Large intestine (tissue), 3 donors: ENCODE measurements around the gene LRRC8E. TPM values are rescaled to one million over a fixed set of nuclear protein-coding genes. Genes with fewer than 3 reads are reported as not detected.
A peak's percentile ranks its signal among the peaks of the same experiment; 100 is the strongest.

ENCODE experiments used
- DNase-seq, 2 donors: peaks; one replicate each; pipeline versions ENCODE4 v3.0.0 to v3.0.0-alpha.2; 2013
- H3K27ac ChIP-seq: one replicate; pipeline ENCODE4 v1.5.1; 2013; ENCODE audit warnings: low read length
- H3K27me3 ChIP-seq: 2 replicates; pipeline ENCODE4 v1.6.1; 2013; ENCODE audit warnings: low read length; ENCODE audit not compliant: control insufficient read depth, insufficient read depth
- H3K36me3 ChIP-seq: 2 replicates; pipeline ENCODE4 v1.6.1; 2013; ENCODE audit warnings: low read length; ENCODE audit not compliant: control insufficient read depth, insufficient read depth
- H3K4me1 ChIP-seq: one replicate; pipeline ENCODE4 v1.6.1; 2013; ENCODE audit warnings: low read length; ENCODE audit not compliant: control insufficient read depth, insufficient read depth
- H3K4me3 ChIP-seq: one replicate; pipeline ENCODE4 v1.5.1; 2013; ENCODE audit warnings: low read length
- H3K9me3 ChIP-seq: one replicate; pipeline ENCODE4 v1.6.1; 2013; ENCODE audit warnings: mild to moderate bottlenecking, low read depth, low read length, moderate library complexity; ENCODE audit not compliant: control insufficient read depth
- WGBS: methylation state at CpG from one replicate; pipeline ENCODE4 v1.1.5; 2013; ENCODE audit warnings: low lambda C conversion rate; ENCODE audit not compliant: insufficient coverage; 5-methylcytosine and 5-hydroxymethylcytosine counted together
- polyA plus RNA-seq: library from polyadenylated mRNA; unstranded; fragments of 120-200 nt; gene quantifications from one replicate; pipeline ENCODE4 v1.2.1, GENCODE V29; 2013

LRRC8E gene
- polyA plus RNA-seq, 1 donor, result 0.31 TPM

GRCh38 chr19:7910321-7911161 is 22.2 kb downstream of the LRRC8E start:
- Histone ChIP-seq H3K27me3 (peaks cover 13% of the 10 kb centered on the region), H3K9me3 (peaks cover 7% of the 10 kb centered on the region), H3K4me3 (no peak overlapping the region), H3K36me3 (peaks cover 51% of the 10 kb centered on the region), H3K4me1 (peaks cover under 1% of the 10 kb centered on the region), H3K27ac (no peak overlapping the region)
- WGBS, result no CpG with 5 or more reads among the region's 54 CpGs
- DNase-seq, result no peak

DNA sequence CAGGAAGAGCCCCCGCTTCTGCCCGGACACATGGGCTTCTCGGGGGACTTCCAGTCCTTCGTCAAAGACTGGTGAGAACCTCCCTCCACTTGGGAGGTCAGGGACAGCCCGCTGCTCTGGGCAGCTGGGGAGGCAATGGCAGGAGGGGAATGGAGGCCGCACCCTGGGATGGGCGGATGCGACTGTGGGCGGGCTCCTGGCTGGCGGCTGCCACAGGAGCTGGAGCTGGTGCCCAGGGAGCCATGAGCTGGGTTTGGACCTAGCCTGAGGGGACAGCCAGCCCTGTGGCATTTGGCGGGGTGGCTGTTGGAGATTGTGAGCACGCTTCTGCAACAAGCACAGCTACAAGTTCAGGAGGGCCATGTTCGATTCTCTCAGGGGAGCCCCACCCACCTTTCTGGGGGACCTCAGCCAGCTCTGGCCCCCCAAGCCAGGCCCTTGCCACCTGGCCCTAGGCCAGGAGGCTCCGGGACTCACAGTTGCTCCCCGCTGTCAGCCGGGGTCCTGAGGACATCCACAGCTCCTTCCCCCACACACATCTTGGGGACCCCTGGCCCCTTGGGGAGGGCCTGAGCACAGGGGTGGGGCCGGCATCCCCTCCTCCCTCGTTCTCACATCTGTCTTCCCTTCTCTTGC is 23.3 kb downstream of the LRRC8E start:
- Histone ChIP-seq H3K27ac (no peak overlapping the region), H3K4me3 (no peak overlapping the region), H3K9me3 (peaks cover 11% of the 10 kb centered on the region), H3K4me1 (peaks cover 8% of the 10 kb centered on the region), H3K36me3 (peaks cover 42% of the 10 kb centered on the region), H3K27me3 (peaks cover 23% of the 10 kb centered on the region)
- DNase-seq, result no peak
- WGBS, result no CpG with 5 or more reads among the region's 18 CpGs

- DNase-seq, result no peak
- WGBS, result no CpG with 5 or more reads among the region's 31 CpGs
- Histone ChIP-seq H3K4me3 (no peak overlapping the region), H3K27ac (no peak overlapping the region), H3K36me3 (peaks cover 42% of the 10 kb centered on the region), H3K4me1 (peaks cover 12% of the 10 kb centered on the region), H3K9me3 (peaks cover 11% of the 10 kb centered on the region), H3K27me3 (peaks cover 27% of the 10 kb centered on the region)
Observed at GRCh38 chr19:7912144-7912696, 23.9 kb downstream of the LRRC8E start.

DNA sequence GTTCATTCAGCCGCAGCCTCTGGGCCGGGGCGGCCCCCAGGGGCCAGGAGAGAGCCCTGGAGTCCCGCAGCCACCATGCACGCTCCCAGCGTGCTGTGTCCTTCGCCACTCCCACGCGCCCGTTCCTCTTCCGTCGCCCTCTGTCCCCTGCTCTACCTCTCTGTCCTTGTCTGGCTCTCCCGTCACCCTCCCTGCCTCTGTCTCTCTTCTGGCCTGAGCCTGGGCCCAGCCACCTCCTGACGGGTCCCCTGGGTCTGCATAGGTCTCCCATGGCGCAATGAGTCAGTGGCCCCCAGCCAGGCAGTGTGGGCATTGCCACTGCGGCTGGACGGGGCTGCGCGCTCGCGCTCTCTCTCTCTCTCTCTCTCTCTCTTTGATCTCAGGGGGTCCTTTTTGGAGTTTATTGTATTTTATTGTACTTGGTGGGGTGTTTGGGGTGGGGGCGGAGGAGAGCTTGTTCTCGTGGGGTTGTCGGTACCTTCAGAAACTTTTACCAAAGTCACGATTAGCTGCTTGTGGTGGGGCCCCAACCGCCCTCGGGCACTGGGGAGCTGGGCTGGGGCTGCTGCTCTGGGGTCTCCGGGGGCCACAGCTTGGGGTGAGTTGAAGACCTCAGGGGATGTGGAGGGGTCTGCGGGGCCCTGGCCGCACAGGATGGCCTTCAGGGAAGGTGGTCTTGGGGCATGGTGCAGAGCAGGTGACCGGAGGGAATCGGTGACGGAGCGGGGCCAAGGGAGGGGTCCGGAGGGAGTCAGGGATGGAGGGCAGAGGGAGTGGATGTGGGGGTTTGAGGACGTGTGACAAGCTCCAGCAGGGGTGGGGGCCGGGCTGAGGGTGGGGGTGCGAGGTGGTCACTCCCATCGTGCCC is 24.6 kb downstream of the LRRC8E start:
- Histone ChIP-seq H3K4me3 (no peak overlapping the region), H3K27ac (no peak overlapping the region), H3K9me3 (peaks cover 11% of the 10 kb centered on the region), H3K36me3 (peaks cover 40% of the 10 kb centered on the region), H3K27me3 (peaks cover 34% of the 10 kb centered on the region), H3K4me1 (peaks cover 14% of the 10 kb centered on the region)
- WGBS, result 100% methylated on average over 1 of the region's 39 CpGs
- DNase-seq, result no peak

DNA sequence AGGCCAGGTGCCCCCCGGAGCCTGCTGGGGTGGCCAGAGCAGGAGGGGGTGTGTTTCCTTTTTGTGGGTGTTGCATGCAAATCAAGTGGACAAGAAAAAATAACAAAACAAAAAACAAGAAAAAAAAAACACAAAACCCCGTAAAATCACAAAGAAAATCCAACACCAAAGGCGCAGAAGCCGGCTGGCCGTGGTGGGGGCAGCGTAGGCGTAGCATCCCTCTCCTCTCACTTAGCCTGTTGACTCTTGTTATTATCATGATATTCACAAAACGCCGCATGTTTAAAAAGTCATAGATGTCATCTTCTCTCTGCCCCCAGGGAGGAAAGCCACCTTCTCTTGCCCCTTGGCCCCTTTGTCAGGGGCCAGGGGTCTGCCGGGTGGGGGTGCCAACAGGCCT is 25.3 kb downstream of the LRRC8E start:
- Histone ChIP-seq H3K27me3 (peaks cover 42% of the 10 kb centered on the region), H3K36me3 (peaks cover 40% of the 10 kb centered on the region), H3K27ac (no peak overlapping the region), H3K9me3 (peaks cover 11% of the 10 kb centered on the region), H3K4me3 (no peak overlapping the region), H3K4me1 (peaks cover 17% of the 10 kb centered on the region)
- no CpG with 5 or more reads among the region's 10 CpGs for WGBS
- DNase-seq, result no peak

DNA sequence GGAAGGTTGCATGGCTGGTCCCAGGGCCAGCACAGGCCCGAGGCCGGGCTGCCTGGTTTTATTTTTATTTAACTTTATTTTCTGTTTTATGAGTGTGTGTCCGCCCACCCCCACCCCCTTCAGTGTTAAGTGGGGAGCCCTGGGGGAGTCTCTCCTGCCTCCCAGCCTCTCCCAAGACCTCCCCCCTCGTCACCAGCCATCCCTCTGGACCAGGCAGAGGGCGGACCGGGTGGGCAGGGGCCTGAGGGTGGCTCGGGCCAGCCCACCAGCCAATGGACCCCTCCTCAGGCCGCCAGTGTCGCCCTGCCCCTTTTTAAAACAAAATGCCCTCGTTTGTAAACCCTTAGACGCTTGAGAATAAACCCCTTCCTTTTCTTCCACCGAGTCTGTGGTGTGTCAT is 25.8 kb downstream of the LRRC8E start:
- H3K27ac ChIP-seq, result no peak overlapping the region
- peaks cover 11% of the 10 kb centered on the region for H3K9me3 ChIP-seq
- peaks cover 46% of the 10 kb centered on the region for H3K27me3 ChIP-seq
- peaks cover 39% of the 10 kb centered on the region for H3K36me3 ChIP-seq
- peaks cover 21% of the 10 kb centered on the region for H3K4me1 ChIP-seq
- WGBS, result no CpG with 5 or more reads among the region's 12 CpGs
- no peak overlapping the region for H3K4me3 ChIP-seq
- no peak for DNase-seq

- Histone ChIP-seq H3K4me1 (peaks cover 24% of the 10 kb centered on the region), H3K27ac (no peak within 1 kb of the TSS), H3K4me3 (no peak within 1 kb of the TSS), H3K36me3 (peaks cover 36% of the 10 kb centered on the region), H3K27me3 (peaks cover 51% of the 10 kb centered on the region), H3K9me3 (peaks cover 11% of the 10 kb centered on the region)
- no peak for DNase-seq
- WGBS, result no CpG with 5 or more reads among the region's 12 CpGs
Observed at GRCh38 chr19:7914598-7915045, 26.3 kb downstream of the LRRC8E start, which contains the start of gene TGFBR3L. Gene TGFBR3L (plus strand): TSS chr19:7914830.

GRCh38 chr19:7915250-7916102 is 27.2 kb downstream of the LRRC8E start:
- peaks cover 28% of the 10 kb centered on the region for H3K4me1 ChIP-seq
- peaks cover 55% of the 10 kb centered on the region for H3K27me3 ChIP-seq
- DNase-seq, result no peak
- no peak overlapping the region for H3K4me3 ChIP-seq
- peaks cover 28% of the 10 kb centered on the region for H3K36me3 ChIP-seq
- WGBS, result no CpG with 5 or more reads among the region's 24 CpGs
- peaks cover 11% of the 10 kb centered on the region for H3K9me3 ChIP-seq
- no peak overlapping the region for H3K27ac ChIP-seq

- Histone ChIP-seq H3K36me3 (peaks cover 20% of the 10 kb centered on the region), H3K4me1 (peaks cover 33% of the 10 kb centered on the region), H3K27me3 (peaks cover 55% of the 10 kb centered on the region), H3K9me3 (peaks cover 11% of the 10 kb centered on the region), H3K4me3 (no peak overlapping the region), H3K27ac (no peak overlapping the region)
- no CpG with 5 or more reads among the region's 104 CpGs for WGBS
- DNase-seq, result peak in 1 of 2 donors; percentile 48
Observed at GRCh38 chr19:7916103-7916954, 28.0 kb downstream of the LRRC8E start.
